Thoracic aorta (tissue), 2 donors: Measurements from ENCODE around the gene RASL10A. TPM values are rescaled to one million over a fixed set of nuclear protein-coding genes. Genes with fewer than 3 reads are reported as not detected.

Experiments used
- ATAC-seq: fragments of 150-250 bp; one replicate; pipeline ENCODE4 v1.8.0; 2017; ENCODE audit warnings: low read depth; ENCODE audit not compliant: insufficient number of reproducible peaks, low FRiP score
- DNase-seq: peaks from one replicate; pipeline ENCODE4 v3.0.0-alpha.2; 2020; ENCODE audit warnings: low spot score
- H3K27ac ChIP-seq, 2 donors: fragments of 200-600 bp; sonication (generic); 1 replicate in 1 of 2; 2 replicates in 1 of 2; pipeline ENCODE4 v1.5.1; 2016; ENCODE audit warnings: mild to moderate bottlenecking in 2 of 2, moderate library complexity in 2 of 2
- H3K27me3 ChIP-seq: fragments of 200-600 bp; sonication (generic); replicated peaks from 2 replicates; pipeline ENCODE4 v1.6.0; 2016; ENCODE audit warnings: mild to moderate bottlenecking; ENCODE audit not compliant: insufficient read depth
- H3K36me3 ChIP-seq: fragments of 200-600 bp; sonication (generic); one replicate; pipeline ENCODE4 v1.5.1; 2016
- H3K4me1 ChIP-seq, 2 donors: fragments of 200-600 bp; sonication (generic); 1 replicate in 1 of 2; 2 replicates in 1 of 2; pipeline versions ENCODE4 v1.5.1 to v1.6.0; 2016; ENCODE audit warnings: low read depth in 2 of 2, mild to moderate bottlenecking in 1 of 2; ENCODE audit not compliant: control insufficient read depth in 1 of 2
- H3K4me3 ChIP-seq: fragments of 200-600 bp; sonication (generic); 2 replicates; pipeline ENCODE4 v1.5.1; 2016; ENCODE audit warnings: mild to moderate bottlenecking
- H3K9me3 ChIP-seq: fragments of 200-600 bp; sonication (generic); 2 replicates; pipeline ENCODE4 v1.5.1; 2016
- total RNA-seq, 2 donors: library from RNA; depleted of rRNA; stranded (reverse); fragments of >200 nt; gene quantifications; one replicate each; pipeline versions ENCODE4 v1.1.0 to v1.2.3, GENCODE V29; 2016
- TF ChIP-seq, protein P1 (sequence below): fragments of 200-600 bp; sonication (generic); IDR thresholded peaks from one replicate; pipeline ENCODE4 v1.5.1; 2019; ENCODE audit warnings: antibody characterized with exemption

Gene RASL10A
- total RNA-seq, 2 donors from 2014 or later: 3.4 to 4.1 TPM

GRCh38 chr22:29272624-29273023, 42.9 kb downstream of the RASL10A start:
- H3K4me3 ChIP-seq: no peak overlapping the region
- TF ChIP-seq, protein P1, sequence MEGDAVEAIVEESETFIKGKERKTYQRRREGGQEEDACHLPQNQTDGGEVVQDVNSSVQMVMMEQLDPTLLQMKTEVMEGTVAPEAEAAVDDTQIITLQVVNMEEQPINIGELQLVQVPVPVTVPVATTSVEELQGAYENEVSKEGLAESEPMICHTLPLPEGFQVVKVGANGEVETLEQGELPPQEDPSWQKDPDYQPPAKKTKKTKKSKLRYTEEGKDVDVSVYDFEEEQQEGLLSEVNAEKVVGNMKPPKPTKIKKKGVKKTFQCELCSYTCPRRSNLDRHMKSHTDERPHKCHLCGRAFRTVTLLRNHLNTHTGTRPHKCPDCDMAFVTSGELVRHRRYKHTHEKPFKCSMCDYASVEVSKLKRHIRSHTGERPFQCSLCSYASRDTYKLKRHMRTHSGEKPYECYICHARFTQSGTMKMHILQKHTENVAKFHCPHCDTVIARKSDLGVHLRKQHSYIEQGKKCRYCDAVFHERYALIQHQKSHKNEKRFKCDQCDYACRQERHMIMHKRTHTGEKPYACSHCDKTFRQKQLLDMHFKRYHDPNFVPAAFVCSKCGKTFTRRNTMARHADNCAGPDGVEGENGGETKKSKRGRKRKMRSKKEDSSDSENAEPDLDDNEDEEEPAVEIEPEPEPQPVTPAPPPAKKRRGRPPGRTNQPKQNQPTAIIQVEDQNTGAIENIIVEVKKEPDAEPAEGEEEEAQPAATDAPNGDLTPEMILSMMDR: no peak
- H3K9me3 ChIP-seq: no peaks in the 10 kb centered on the region
- peaks cover 32% of the 10 kb centered on the region for H3K36me3 ChIP-seq
- DNase-seq: no peak
- no peak for ATAC-seq
- H3K27me3 ChIP-seq: no peaks in the 10 kb centered on the region
- H3K27ac ChIP-seq: no peak overlapping the region
- peaks cover 29 to 75% of the 10 kb centered on the region in 2 donors for H3K4me1 ChIP-seq

GRCh38 chr22:29270475-29271271, 44.8 kb downstream of the RASL10A start:
- Histone ChIP-seq H3K9me3 (no peaks in the 10 kb centered on the region), H3K36me3 (peaks cover 22% of the 10 kb centered on the region), H3K4me1 (peaks cover 41 to 73% of the 10 kb centered on the region in 2 donors), H3K27me3 (no peaks in the 10 kb centered on the region), H3K27ac (no peak overlapping the region), H3K4me3 (peak overlapping the region; percentile 92)
- TF ChIP-seq, protein P1: no peak
- ATAC-seq (no peak), DNase-seq (no peak)

GRCh38 chr22:29269731-29270474, 45.6 kb downstream of the RASL10A start:
- Histone ChIP-seq H3K9me3 (no peaks in the 10 kb centered on the region), H3K36me3 (peaks cover 18% of the 10 kb centered on the region), H3K27me3 (no peaks in the 10 kb centered on the region), H3K4me1 (peaks cover 41 to 67% of the 10 kb centered on the region in 2 donors), H3K27ac (peak overlapping the region in 1 of 2 donors; percentile 97), H3K4me3 (peak overlapping the region; percentile 92)
- TF ChIP-seq, protein P1: no peak
- no peak for ATAC-seq
- DNase-seq: no peak

GRCh38 chr22:29269230-29269604, 46.3 kb downstream of the RASL10A start:
- no peaks in the 10 kb centered on the region for H3K9me3 ChIP-seq
- no peaks in the 10 kb centered on the region for H3K27me3 ChIP-seq
- H3K36me3 ChIP-seq: peaks cover 15% of the 10 kb centered on the region
- H3K4me1 ChIP-seq: peaks cover 41 to 60% of the 10 kb centered on the region in 2 donors
- DNase-seq (no peak), ATAC-seq (no peak)
- H3K4me3 ChIP-seq: peak overlapping the region; percentile 92
- peak overlapping the region; percentile 96 to 97 for H3K27ac ChIP-seq
- TF ChIP-seq, protein P1: no peak
